OCI-LY3 (cell line): ENCODE results near the gene LRP3.

Experiments used
- H2AFZ ChIP-seq: fragments of 200-600, 300-600 bp; shearing (Covaris generic); 2 replicates; pipeline ENCODE4 v1.6.0; 2014; ENCODE audit warnings: antibody characterized with exemption, low read depth, low read length
- H3K27ac ChIP-seq: fragments of 200-600, 300-600 bp; sonication (generic); 2 replicates; pipeline ENCODE4 v1.5.1; 2014; ENCODE audit warnings: mild to moderate bottlenecking, low read length, moderate library complexity, mixed read lengths
- H3K27me3 ChIP-seq: fragments of 200-600, 300-600 bp; sonication (generic); 2 replicates; pipeline ENCODE4 v1.6.1; 2014; ENCODE audit warnings: low read depth, low read length, mixed read lengths
- H3K36me3 ChIP-seq: fragments of 200-600, 300-600 bp; sonication (generic); replicated peaks from 2 replicates; pipeline ENCODE3; 2014; ENCODE audit warnings: low read depth, low read length, mixed read lengths
- H3K4me1 ChIP-seq: fragments of 300-600, 200-600 bp; sonication (generic); 2 replicates; pipeline ENCODE4 v1.6.1; 2014; ENCODE audit warnings: low read length, mixed read lengths
- H3K4me2 ChIP-seq: fragments of 200-600, 300-600 bp; sonication (generic); 2 replicates; pipeline ENCODE4 v1.6.1; 2014; ENCODE audit warnings: low read length, mixed read lengths
- H3K4me3 ChIP-seq: fragments of 300-600, 200-600 bp; sonication (generic); 2 replicates; pipeline ENCODE4 v1.5.1; 2014; ENCODE audit warnings: antibody characterized with exemption, mild to moderate bottlenecking, low read length, moderate library complexity
- H3K79me2 ChIP-seq: fragments of 300-600, 200-600 bp; shearing (Covaris generic); 2 replicates; pipeline ENCODE4 v1.6.1; 2014; ENCODE audit warnings: mild to moderate bottlenecking, low read length, mixed read lengths
- H3K9ac ChIP-seq: fragments of 300-600, 200-600 bp; shearing (Covaris generic); 2 replicates; pipeline ENCODE4 v1.6.0; 2014; ENCODE audit warnings: mild to moderate bottlenecking, low read length, moderate library complexity
- H3K9me3 ChIP-seq: fragments of 200-600, 300-600 bp; shearing (Covaris generic); 2 replicates; pipeline ENCODE4 v1.6.1; 2014; ENCODE audit warnings: low read length, mixed read lengths; ENCODE audit not compliant: insufficient read depth
- H4K20me1 ChIP-seq: fragments of 200-600, 300-600 bp; sonication (generic); 2 replicates; pipeline ENCODE4 v1.6.1; 2016; ENCODE audit warnings: low read length, mixed read lengths; ENCODE audit not compliant: insufficient read depth
- EZH2phosphoT487 ChIP-seq: fragments of 200-600 bp; shearing (Covaris generic); IDR thresholded peaks from 2 replicates; pipeline ENCODE4 v1.6.1; 2018; ENCODE audit warnings: antibody characterized with exemption, mixed run types, low read depth
- TF ChIP-seq, protein P1 (sequence below): fragments of 200-600, 300-600 bp; sonication (generic); IDR thresholded peaks from 2 replicates; pipeline ENCODE4 v1.5.1; 2014; ENCODE audit warnings: antibody characterized with exemption, low read length, low read depth

The LRP3 gene

DNA sequence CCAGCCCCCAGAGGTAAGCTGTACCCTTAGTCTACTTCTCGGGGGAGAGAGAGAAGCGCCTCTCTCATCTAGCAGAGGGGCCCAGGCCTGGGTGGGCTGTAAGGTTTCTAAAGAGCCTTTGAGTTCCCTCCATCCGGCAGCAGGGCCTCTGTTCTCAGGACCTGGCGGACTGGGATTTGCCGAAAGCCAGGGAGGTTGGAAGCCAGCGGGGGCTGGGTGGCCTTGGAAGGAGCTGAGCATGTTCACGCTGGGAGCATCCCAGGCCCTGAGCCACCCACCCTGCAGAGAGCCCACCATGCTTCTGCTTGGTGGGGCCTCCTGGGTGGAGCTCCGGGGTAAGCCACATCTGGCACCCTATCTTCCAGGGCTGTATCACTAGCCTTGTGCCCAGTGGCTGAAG, 23.8 kb downstream of the LRP3 start:
- no peak overlapping the region for H3K4me2 ChIP-seq
- H4K20me1 ChIP-seq: no peaks in the 10 kb centered on the region
- TF ChIP-seq, protein P1, sequence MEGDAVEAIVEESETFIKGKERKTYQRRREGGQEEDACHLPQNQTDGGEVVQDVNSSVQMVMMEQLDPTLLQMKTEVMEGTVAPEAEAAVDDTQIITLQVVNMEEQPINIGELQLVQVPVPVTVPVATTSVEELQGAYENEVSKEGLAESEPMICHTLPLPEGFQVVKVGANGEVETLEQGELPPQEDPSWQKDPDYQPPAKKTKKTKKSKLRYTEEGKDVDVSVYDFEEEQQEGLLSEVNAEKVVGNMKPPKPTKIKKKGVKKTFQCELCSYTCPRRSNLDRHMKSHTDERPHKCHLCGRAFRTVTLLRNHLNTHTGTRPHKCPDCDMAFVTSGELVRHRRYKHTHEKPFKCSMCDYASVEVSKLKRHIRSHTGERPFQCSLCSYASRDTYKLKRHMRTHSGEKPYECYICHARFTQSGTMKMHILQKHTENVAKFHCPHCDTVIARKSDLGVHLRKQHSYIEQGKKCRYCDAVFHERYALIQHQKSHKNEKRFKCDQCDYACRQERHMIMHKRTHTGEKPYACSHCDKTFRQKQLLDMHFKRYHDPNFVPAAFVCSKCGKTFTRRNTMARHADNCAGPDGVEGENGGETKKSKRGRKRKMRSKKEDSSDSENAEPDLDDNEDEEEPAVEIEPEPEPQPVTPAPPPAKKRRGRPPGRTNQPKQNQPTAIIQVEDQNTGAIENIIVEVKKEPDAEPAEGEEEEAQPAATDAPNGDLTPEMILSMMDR: no peak
- TF ChIP-seq EZH2phosphoT487: no peak
- no peak overlapping the region for H2AFZ ChIP-seq
- H3K36me3 ChIP-seq: no peaks in the 10 kb centered on the region
- H3K4me3 ChIP-seq: no peak overlapping the region
- H3K4me1 ChIP-seq: no peaks in the 10 kb centered on the region
- H3K27me3 ChIP-seq: peaks cover 11% of the 10 kb centered on the region
- H3K27ac ChIP-seq: no peak overlapping the region
- H3K79me2 ChIP-seq: no peaks in the 10 kb centered on the region
- H3K9ac ChIP-seq: no peak overlapping the region
- H3K9me3 ChIP-seq: no peaks in the 10 kb centered on the region

DNA sequence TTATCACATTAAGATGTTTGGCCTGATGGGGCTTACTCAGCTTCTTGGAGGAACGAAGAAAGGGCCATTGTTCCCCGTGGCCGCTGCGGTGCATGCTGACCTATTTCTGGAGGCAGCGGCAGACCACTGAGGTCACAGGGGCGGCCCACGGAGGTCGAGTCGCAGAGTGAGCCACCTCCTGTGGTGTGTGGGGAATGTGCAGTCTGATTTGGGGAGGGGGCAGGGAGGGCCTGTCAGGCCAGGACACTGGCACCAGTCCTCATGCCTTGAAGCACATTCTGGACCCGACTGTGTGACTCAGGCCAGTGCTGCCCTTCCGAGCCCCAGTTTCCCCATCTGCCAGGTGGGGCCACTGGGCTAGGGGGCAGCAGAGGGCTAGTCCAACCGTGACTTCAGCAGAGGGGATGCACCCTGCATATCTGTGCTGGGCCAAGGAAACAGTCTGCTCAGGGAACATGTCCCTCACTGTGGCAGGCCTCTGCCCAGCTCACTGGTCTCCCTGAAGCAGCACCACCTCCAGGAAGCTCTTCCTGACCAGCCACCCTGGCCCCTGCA, 25.2 kb downstream of the LRP3 start:
- H3K9me3 ChIP-seq: no peaks in the 10 kb centered on the region
- H3K27me3 ChIP-seq: peaks cover 13% of the 10 kb centered on the region
- no peak for TF ChIP-seq EZH2phosphoT487
- TF ChIP-seq, protein P1: peak; percentile 34
- no peak overlapping the region for H2AFZ ChIP-seq
- H3K4me1 ChIP-seq: no peaks in the 10 kb centered on the region
- H3K79me2 ChIP-seq: no peaks in the 10 kb centered on the region
- H3K4me3 ChIP-seq: no peak overlapping the region
- no peak overlapping the region for H3K4me2 ChIP-seq
- H3K36me3 ChIP-seq: no peaks in the 10 kb centered on the region
- H3K9ac ChIP-seq: no peak overlapping the region
- no peaks in the 10 kb centered on the region for H4K20me1 ChIP-seq
- no peak overlapping the region for H3K27ac ChIP-seq

DNA sequence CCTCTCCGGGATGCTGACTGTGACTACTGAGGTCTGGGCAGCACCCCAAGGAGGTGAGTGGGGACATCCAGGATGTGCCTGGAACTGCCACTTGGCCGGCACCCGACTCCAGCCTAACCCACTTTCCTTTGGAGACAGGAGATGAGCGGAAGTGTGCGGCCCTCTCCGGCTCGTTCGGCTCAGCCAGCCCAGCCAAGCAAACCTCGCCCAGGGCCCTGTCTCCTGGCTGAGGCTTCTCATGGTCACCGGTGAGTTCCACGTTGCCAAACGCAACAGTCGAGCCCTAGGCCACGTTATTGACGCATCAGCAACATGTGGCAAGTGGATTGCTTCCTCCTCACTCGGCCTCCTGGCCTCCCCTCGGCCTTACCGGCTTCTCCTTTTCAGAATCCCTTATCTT, 26.0 kb downstream of the LRP3 start:
- no peaks in the 10 kb centered on the region for H4K20me1 ChIP-seq
- no peak overlapping the region for H3K9ac ChIP-seq
- no peak overlapping the region for H3K4me2 ChIP-seq
- peaks cover 13% of the 10 kb centered on the region for H3K27me3 ChIP-seq
- TF ChIP-seq, protein P1: no peak
- TF ChIP-seq EZH2phosphoT487: no peak
- H3K4me1 ChIP-seq: no peaks in the 10 kb centered on the region
- H3K4me3 ChIP-seq: no peak overlapping the region
- H2AFZ ChIP-seq: no peak overlapping the region
- H3K9me3 ChIP-seq: no peaks in the 10 kb centered on the region
- no peaks in the 10 kb centered on the region for H3K36me3 ChIP-seq
- no peaks in the 10 kb centered on the region for H3K79me2 ChIP-seq
- H3K27ac ChIP-seq: no peak overlapping the region

DNA sequence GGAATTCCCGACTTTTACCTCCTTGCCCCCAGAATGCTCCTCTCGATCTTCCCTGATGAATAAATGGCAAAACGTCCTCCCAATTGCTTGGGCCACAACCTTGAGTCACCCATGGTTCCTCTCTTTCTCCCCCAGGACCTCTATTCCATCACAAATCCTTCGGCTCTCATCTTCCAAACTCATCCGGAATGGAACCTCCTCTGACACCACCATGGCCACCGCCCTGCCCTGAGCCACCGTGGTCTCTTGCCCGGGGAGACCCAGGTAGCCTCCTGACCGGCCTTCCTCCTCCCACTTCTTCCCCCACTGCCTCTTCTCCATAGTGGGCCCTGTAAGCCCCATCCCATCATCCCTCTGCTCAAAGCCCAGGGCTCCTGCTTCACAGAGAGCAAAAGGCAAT, 26.6 kb downstream of the LRP3 start:
- Histone ChIP-seq H2AFZ (no peak overlapping the region), H3K27me3 (peaks cover 13% of the 10 kb centered on the region), H4K20me1 (no peaks in the 10 kb centered on the region), H3K79me2 (no peaks in the 10 kb centered on the region), H3K27ac (no peak overlapping the region), H3K4me2 (no peak overlapping the region), H3K36me3 (no peaks in the 10 kb centered on the region), H3K4me3 (no peak overlapping the region), H3K9me3 (no peaks in the 10 kb centered on the region), H3K9ac (no peak overlapping the region), H3K4me1 (no peaks in the 10 kb centered on the region)
- TF ChIP-seq, protein P1: no peak
- TF ChIP-seq EZH2phosphoT487: no peak
